TTC549 (cell line): ENCODE data around the gene R3HDM2.

Source experiments
- FAIRE-seq: peaks from 2 replicates; lab custom pipeline; 2012; peaks lifted over from hg19 to GRCh38; lab: Jason Lieb, UNC

Gene R3HDM2

DNA sequence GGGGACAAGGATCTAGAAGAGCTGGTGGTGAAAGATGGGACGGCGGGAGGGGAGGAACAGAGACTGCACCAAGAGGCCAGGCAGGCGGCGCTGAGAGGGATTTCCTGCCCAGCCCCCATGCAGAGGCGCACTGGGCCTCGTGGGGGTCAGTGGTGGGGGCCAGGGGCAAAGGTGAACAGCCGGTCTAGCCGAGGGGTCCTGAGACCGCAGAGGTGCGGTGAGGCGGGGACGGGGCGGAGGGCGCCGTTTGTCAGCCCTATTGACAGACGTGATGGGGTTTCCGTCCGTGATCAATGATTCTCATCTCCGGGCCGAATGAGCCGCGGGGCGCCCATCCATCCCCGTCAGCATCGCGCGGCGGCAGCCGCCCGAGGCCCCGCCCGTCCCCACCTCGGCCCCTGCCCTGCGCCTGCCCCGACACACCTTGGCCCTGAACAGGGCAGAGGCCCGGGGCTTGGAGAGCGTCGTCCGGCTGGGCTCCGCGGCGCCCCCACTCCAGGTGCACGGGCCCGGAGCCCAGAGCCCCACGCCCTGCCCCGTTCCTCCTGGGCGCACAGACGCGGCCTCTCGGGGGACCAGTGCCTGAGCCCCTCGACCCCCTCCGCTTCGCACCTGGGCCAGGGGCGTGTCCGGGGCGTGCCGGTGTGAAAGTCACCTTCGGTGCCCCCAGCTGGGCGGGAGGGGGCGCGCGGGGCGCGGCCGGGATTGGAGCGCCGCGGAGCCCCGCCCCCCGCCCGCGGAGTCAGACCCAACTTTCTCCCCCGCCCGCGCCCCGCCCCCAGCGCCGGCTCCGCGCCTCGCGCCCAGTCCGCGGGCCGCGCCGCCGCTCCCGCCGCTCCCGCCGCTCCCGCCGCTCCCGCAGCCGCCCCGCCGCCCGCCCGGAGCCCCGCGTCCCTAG lies 214.6 kb downstream of the R3HDM2 start, which contains the start of gene NXPH4:
Gene NXPH4 (plus strand): TSS at position 781 of the 898 bp plus-strand sequence. CDS start 176 bp downstream, outside the sequence.
- no peak for FAIRE-seq

DNA sequence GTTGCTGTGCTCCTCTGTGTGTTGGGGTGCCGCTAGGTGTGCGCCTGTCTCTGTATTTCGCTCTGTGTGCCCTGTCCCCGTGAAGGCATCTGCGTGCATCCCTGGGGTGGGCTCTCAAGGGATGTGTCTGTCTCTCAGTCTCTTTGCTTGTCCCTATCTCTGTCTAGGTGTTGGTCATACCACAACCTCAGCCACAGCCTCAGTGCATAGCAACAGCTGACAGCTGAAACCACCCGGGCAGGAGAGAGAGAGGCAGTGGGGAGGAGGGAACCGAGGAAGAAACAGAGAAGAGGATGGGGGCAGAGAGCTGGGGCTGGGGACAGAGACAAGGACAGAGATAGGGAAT lies 215.2 kb downstream of the R3HDM2 start:
- FAIRE-seq, result no peak

DNA sequence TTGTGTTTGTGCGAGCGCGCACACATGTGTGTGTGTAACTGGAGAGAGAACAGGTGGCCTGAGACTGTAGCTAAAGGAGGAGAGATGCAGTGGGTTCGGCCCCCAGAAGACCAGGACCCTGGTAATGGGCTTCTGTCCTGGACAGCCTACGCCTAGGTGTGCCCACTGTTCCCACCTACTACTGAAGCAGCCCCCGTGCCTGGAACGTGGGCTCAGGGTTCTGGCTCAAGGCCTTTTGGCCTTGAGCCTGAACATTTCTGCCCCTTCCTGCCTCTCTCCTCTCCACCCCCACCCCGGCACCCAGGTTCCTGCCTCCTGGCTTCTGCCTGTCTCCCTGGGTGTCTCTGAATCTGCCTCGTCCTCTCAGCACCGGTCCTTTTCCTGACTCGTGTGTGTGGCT lies 215.8 kb downstream of the R3HDM2 start:
- FAIRE-seq, result no peak

DNA sequence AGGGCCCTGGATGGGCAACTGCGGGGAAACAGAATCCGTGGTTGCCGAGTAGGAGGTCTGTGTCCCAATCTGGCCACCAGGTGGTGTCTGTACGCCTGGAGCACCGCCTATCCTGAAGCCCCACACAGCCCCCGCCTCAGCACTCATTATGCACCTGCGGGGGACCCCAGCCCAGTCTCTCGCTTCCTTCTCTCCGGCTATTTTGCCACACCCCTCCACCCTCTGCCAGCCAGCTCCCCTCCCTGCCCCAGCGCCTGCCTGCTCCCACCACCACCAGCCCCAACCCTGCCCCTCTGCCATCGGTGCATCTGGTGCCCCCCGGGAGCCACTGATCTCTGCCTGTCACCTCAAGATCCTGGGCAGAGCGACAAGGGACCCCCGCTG lies 216.5 kb downstream of the R3HDM2 start:
- FAIRE-seq, result no peak

DNA sequence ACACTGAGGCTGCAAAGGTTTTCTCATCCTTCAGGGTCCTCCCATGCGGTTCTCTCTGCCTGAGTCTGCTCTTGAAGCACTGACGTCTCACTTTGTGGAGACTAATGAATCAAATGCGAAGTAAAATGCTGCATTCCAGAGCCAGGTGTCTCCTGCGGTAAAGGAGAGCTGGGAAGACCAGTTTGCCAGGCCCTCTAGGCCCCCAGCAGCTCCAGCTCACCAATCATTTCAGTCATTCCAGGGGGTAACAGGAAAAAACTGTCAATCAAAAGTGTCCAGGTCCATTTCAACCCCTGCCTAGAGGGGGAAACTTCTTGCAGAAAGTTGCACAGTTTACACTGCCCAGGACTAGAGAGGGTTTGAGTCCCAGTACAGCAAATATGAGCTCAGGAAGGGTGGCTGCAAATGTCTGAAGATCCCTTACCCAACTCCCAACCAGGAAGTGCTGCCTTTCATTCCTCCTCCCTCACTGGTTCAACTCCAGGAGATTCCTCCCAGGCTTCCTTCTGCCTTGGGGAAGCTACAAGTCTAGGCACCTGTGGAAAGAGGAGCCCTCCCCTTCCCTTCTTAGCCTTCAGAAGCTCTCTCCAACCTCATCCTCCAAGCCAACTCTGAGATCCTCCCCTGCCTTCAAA lies 217.0 kb downstream of the R3HDM2 start:
- no peak for FAIRE-seq

DNA sequence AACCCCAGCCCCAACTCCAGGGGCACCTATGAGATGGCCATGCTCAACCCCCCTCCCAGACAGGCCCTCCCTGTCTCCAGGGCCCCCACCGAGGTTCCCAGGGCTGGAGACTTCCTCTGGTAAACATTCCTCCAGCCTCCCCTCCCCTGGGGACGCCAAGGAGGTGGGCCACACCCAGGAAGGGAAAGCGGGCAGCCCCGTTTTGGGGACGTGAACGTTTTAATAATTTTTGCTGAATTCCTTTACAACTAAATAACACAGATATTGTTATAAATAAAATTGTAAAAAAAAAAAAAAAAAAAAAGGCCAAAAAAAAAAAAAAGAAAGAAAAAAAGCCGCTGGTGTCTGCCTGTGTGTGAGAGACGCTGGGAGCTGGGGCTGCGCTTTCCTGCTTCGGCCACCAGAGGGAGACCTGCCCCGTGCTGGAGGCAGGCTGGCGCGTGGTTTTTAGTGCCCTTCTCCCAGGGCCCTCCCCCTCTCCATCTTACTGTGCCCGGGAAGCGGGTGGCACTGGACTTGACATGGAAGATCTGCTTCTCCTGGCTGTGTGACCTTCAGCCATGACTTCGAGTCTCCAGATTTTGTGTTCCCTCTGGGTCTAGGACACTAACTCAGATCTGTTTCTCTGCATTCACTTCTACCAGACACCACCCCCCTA lies 217.7 kb downstream of the R3HDM2 start:
- FAIRE-seq, result peak; percentile 77

DNA sequence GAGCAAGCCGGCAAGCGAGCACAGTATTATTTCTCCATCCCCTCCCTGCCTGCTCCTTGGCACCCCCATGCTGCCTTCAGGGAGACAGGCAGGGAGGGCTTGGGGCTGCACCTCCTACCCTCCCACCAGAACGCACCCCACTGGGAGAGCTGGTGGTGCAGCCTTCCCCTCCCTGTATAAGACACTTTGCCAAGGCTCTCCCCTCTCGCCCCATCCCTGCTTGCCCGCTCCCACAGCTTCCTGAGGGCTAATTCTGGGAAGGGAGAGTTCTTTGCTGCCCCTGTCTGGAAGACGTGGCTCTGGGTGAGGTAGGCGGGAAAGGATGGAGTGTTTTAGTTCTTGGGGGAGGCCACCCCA lies 218.2 kb downstream of the R3HDM2 start:
- FAIRE-seq, result no peak

DNA sequence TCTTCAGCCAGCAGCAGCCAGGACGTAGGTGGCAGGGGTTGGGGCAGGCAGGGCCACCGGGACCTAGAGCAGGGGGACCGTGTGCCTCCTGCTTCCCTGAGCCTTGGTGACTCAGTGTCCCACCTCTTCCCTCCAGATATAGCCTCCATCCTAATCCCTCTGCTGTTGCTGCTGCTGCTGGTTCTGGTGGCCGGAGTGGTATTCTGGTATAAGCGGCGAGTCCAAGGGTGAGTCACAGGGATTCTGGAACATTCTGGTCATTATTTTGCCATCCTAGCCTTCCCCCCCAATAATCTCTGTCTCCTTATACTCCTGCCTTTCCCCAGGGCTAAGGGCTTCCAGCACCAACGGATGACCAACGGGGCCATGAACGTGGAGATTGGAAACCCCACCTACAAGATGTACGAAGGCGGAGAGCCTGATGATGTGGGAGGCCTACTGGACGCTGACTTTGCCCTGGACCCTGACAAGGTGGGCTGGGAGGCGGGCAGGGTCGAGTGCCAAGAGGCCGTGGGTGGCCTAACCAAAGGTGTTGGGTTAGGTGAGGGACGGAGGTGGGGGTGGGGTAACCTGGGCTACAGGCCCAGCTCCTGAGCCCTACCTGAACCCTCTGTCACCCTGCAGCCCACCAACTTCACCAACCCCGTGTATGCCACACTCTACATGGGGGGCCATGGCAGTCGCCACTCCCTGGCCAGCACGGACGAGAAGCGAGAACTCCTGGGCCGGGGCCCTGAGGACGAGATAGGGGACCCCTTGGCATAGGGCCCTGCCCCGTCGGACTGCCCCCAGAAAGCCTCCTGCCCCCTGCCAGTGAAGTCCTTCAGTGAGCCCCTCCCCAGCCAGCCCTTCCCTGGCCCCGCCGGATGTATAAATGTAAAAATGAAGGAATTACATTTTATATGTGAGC lies 218.8 kb downstream of the R3HDM2 start:
- FAIRE-seq, result no peak

DNA sequence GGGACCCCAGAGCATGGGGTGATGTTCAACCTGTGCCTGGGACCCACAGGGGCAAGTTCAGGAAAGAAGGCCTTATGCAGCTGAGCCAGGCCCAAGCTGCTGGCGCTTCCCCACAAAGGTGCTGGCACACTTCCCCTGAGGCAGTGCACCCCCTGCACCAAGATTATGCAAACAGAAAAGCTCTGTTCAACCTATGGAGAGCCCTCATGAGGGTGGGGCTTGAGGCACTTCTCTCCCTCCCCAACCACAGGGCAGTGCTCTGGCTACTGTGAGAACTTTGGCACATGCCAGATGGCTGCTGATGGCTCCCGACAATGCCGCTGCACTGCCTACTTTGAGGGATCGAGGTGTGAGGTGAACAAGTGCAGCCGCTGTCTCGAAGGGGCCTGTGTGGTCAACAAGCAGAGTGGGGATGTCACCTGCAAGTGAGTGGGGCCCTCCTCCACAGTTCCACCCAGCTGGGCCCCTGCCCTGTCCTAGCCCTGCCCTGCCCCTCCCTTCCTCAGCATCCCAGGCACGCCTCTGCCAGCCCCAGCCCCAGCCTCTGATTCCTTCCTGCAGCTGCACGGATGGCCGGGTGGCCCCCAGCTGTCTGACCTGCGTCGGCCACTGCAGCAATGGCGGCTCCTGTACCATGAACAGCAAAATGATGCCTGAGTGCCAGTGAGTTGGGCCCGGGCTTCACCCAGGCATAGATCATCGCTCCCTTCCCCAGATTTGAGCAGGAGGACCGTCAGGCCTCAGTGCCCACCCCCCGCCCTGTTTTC lies 219.7 kb downstream of the R3HDM2 start:
- no peak for FAIRE-seq

DNA sequence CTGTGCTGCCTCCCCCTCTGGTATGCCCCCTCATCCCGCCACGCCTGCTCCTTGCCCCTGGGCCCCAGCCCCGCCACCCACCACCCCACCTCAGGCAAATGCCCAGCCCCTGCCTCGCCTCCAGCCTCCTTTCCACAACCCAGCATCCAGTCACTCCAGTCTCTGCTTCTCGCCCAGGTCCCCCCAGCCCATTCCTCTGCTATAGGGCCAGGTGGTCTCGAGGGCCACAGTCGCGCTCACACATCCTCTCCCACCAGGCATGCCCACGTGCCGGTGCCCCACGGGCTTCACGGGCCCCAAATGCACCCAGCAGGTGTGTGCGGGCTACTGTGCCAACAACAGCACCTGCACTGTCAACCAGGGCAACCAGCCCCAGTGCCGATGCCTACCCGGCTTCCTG lies 220.4 kb downstream of the R3HDM2 start:
- FAIRE-seq, result no peak

DNA sequence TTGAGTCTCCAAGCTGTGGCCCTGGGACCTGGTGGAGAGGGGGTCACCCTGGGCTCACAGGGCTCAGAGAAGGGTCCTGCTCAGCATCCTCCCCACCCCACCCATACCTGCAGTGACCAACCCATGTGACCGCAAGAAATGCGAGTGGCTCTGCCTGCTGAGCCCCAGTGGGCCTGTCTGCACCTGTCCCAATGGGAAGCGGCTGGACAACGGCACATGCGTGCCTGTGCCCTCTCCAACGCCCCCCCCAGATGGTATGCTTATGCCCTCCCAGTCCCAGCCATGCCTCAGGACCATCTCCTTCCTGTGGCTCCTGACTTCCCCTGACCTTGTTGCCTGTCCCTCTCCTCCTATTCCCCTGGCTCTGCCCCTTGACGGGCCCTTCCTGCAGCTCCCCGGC lies 220.9 kb downstream of the R3HDM2 start:
- no peak for FAIRE-seq

DNA sequence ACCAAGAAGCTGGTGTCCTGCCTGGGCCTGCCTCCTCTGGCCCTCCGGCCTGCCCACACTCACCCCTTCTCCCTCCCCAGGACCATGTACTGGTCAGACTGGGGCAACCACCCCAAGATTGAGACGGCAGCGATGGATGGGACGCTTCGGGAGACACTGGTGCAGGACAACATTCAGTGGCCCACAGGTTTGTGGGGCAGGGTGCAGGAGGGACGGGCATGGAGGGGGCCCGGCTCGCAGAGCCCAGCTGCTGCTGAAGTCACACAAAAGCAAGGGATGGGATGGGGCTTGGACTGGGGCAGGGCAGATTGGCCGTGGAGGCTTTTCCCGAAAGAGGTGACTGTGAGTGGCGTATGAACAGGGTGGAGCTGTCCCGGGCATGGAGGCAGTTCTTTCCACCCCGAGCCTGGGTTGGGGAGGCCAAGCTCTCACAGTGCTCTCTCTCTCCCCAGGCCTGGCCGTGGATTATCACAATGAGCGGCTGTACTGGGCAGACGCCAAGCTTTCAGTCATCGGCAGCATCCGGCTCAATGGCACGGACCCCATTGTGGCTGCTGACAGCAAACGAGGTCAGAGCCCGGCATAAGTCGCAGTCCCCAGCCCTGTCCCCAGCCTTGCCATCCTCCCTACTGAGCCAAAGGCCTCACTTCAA lies 222.1 kb downstream of the R3HDM2 start:
- FAIRE-seq, result no peak

DNA sequence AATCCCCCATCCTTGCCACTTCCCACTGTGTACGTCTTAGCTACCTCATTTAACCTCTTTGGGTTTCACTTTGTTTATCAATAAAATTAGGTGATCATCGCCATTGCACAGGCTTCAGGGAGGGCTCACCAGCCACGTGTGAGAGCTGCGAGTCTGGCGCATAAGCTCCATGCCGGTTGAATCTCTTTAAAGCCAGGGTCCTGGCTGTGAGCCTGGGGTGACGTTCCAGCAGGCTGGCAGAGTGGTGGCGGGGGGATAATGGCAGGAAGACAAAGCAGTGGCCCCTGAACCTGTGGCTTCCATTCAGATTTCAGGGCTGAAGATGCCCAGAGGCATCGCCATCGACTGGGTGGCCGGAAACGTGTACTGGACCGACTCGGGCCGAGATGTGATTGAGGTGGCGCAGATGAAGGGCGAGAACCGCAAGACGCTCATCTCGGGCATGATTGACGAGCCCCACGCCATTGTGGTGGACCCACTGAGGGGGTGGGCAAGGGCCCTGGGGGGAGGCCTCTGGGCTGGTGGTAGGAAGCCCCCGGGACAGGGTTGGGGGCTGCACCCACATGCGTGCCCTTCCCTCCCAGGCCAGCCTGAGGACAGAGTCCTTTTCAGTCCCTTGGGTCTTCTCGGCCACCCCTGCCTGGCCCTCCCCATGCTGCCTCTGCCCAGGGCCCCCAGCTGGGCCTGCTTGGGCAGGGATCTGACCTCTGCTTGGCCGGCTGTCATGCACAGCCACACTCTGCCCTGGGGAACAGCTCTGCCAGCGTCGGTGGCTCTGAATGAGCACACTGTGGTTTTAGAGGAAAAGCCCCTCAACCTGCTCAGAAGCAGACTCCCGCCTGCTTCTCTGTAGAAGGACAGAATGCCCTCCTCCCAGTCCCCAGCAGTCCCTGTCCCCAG lies 222.9 kb downstream of the R3HDM2 start:
- FAIRE-seq, result no peak

DNA sequence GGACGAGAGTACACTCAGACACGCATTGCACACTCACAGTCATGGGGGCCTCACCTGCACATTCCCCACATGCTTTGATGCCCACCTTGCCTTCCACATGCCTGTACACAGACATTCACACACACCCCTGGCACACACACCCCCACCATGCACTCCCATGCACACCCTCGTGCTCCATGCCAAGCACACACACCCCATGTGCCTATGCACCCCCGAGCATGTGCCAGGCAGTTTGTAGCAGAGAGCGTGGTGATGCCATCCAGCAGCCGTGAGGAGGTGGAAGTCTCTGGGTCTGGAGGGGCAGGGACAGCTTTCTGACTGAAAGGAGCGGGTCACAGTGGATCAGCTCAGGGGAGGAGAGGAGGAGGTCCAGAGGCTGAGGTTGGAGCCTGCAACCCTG lies 224.9 kb downstream of the R3HDM2 start:
- FAIRE-seq, result no peak

DNA sequence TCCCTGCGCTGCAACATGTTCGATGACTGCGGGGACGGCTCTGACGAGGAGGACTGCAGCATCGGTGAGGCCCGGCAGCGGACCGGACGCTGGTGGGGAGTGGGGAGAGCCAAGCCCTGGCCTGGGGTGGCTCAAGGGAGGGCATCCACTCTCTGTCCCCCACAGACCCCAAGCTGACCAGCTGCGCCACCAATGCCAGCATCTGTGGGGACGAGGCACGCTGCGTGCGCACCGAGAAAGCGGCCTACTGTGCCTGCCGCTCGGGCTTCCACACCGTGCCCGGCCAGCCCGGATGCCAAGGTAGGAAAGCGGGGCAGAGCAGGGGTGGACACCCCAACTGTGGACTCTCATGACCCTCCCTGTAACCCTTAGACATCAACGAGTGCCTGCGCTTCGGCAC lies 225.7 kb downstream of the R3HDM2 start:
- FAIRE-seq, result no peak

DNA sequence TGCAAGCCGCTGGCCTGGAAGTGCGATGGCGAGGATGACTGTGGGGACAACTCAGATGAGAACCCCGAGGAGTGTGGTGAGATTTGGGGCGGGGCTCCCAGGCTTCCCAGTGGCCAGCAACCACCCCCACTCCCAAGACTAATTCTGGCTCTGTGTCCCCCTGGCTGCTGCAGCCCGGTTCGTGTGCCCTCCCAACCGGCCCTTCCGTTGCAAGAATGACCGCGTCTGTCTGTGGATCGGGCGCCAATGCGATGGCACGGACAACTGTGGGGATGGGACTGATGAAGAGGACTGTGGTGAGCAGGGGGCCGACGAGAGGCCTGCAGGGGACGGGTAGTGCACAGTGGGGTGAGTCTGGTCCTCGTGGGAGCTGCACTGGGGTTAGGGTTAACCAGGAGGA lies 226.4 kb downstream of the R3HDM2 start:
- no peak for FAIRE-seq

DNA sequence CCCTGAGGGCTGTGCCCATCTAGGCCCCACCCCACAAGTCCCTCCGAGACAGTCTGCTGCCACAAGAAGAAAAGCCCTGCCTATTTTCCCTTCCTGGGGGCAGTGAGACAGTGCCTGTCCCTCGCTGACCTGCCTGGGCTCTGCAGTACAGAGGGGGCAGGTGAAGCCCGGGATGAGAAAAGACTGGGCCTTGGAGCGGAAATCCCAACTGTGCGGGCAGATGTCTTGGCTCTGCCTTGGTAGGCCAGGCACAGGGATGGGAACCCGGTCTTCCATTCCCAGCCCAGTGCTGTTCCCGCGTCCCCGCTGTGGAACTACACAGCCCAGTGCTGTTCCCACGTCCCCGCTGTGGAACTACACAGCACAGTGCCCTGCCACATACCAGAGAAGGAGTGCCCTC lies 227.1 kb downstream of the R3HDM2 start:
- FAIRE-seq, result no peak
